ENCODE results near the gene SERPINB12.

GRCh38 chr18:63559567-63560491 is 17.7 kb downstream of the SERPINB12 start:
- TF ChIP-seq CTCF (conservative IDR thresholded peaks at IDR 0.05) (no peak), EZH2 (IDR thresholded peaks at IDR 0.05; ENCODE audit: low read depth) (no peak)

Measured in PC-9 (cell line).